ENCODE data around the gene SFTPB. TPM values are rescaled to one million over a fixed set of nuclear protein-coding genes. Genes with fewer than 3 reads are reported as not detected.
"Not testable (repeated sequence)": the region's sequence is repeated elsewhere in the genome, so short reads cannot be mapped to it uniquely, and the experiment has no call there.

The SFTPB gene
- not detected in 2 replicates for total RNA-seq (2014; rRNA removed; shearing (Covaris generic); ENCODE audit: low replicate concordance)

DNA sequence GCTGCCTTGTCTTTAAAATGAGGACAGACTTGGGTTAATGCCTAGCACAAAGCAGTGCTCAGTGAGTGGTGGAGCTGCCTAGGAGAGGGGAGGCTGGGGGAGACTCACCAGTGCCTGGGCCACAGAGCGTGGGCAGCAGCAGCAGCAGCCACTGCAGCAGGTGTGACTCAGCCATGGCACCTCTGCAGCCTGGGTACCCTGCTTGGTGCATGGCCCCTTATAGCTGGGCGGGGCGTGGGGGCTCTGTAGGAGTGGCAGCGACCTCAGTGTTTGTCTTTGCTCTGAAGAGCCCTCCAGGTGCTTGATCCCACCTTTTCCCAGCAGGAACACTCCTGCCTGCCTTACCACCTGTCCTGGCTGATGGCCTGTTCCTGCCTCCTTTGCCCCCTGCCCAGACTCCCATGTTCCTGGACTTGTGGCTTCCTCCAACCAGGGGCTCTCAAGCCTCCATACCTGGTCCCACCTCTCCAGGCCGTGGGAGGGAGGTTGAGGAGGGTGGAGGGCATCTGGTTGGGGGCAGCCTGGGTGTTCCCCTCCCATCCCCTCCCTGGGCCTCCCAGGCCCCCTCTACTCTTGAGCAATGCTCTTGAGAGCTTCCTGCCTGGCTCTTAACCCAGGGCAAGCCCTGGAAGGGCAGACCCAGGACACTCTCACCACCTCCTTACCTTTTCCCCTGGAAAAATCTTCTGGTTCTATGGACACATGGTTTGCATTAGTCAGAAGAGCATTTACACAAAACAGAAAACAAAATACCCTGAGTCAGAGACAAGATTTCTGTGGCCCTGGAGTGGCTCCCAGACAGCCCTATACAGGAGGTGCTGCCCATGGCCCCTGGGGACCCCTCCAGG is at the start of gene SFTPB:
SFTPB (minus strand) TSS at position 191 of the 848 bp plus-strand sequence; CDS start at position 175, 16 bp downstream.
- in situ Hi-C loops (cut with HindIII; ENCODE audit: low pct_unique_long_range_greater_than_20kb, low sequenced_read_pairs): no loop called here

DNA sequence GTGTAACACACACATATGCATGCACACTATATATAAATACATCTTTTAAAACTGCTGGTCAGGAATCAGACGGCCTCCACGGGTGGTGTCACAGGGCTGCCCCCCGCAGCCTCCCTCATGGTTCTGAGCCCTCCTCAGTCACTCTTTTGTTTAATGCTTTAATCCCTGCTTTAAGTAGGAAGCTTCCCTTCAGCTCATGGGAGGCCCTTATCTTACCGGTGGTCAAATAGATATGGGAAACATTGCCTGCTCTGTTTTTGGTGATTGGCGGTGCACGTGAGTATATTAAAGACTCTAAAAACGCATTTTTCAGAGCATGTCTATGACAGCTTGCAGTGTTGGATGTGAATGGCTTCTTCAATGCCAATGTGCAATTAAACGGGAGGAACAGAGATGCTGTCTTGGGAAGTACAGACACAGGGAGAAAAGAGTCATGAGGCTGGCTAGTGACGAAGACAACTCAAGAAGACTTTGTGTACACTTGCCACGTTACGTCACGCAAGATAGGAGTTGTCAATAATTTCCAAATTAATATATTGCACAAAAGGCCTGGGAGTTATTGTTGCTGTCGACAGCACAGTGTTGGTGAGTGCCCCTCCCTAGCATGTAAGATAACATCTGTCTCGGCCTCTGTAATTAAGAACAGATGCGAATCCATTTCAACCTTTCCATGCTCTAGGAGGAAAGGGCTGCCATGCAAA is 49.5 kb upstream of the SFTPB start:
- no peak for DNase-seq (ENCODE audit: low read depth)
- in situ Hi-C loops (cut with HindIII; ENCODE audit: low pct_unique_long_range_greater_than_20kb, low sequenced_read_pairs): no loop called here

More for the DNA sequence above, at the start of gene SFTPB:
- no peak for DNase-seq (ENCODE audit: low read depth)

DNA sequence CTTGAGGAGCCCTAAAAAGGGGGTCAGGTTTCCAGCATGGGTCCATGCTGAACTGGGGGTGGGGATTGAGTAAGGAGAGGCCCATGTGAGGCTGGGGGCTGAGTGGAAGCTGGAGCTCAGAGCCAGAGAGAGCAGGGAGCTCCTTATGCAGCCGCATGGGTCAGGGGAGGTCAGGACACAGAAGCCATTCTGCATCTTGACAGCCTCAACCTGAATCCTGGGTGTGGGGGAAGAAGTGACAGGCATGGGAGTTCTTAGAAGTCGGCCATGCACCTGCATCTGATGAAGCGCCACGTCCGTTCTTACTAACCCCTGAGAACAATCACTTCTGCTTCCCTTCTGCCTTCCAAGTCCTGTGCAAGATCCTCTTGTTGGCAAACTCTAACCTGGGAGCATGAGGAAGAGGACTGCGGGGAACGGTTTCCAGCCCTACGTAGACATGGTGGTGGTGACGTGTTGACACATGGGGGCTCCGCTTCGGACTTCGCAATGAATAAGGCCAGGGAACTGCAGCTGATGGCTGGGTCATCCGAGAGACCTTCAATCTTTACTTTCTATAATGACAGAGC is 48.4 kb upstream of the SFTPB start:
- in situ Hi-C loops (cut with HindIII; ENCODE audit: low pct_unique_long_range_greater_than_20kb, low sequenced_read_pairs): no loop called here
- no peak for DNase-seq (ENCODE audit: low read depth)

DNA sequence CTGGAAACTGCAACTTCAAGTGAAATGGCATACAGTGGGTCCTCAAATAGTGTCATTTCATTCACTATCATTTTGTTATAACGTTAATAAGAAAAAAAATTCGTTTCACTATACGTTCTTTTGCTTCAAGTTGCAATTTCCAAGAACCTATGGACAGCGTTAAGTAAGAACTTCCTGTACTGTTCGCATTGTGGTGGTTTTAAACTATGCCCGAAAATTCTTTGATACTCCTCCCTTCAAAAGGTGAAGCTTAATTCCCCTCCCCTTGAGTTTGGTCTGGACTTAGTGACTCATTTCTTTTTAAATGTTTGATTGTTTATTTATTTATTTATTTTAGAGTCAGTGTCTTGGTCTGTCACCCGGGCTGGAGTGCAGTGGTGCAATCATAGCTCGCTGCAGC is 46.8 kb upstream of the SFTPB start:
- DNase-seq (ENCODE audit: low read depth): no peak
- in situ Hi-C loops (cut with HindIII; ENCODE audit: low pct_unique_long_range_greater_than_20kb, low sequenced_read_pairs): no loop called here

DNA sequence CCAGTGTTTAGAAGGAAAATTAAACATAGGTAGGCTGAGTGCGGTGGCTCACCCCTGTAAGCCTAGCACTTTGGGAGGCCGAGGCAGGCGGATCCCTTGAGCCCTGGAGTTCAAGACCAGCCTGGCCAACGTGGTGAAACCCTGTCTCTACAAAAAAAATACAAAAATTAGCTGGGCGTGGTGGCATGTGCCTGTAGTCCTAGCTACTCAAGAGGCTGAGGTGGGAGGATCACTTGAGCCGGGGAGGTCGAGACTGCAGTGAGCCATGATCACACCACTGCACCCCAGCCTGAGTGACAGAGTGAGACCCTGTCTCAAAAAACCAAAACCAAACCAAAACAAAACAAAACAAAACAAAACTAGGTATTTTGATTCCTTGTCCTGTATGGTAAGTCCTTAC is 46.4 kb upstream of the SFTPB start:
- DNase-seq (ENCODE audit: low read depth); in situ Hi-C loops (cut with HindIII; ENCODE audit: low pct_unique_long_range_greater_than_20kb, low sequenced_read_pairs): not testable (repeated sequence)

DNA sequence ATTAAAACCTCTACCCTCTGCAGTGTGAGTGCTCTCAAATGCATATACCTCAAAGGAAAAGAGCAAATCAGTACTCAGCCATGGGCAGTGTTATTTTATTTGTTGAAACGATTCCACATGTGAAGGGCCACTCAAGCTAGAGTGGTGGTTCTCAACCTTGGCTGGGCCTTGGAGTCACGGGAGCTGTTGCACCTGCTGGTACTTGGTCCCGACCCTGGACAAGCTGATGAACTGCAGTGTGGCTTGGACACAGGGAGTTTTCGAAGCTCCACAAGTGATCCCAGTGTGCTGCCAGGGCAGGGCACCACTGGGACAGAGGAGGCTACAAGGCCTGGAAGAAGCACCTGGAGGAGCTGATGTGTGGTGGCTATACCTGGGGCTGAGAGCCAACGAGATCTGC is 45.8 kb upstream of the SFTPB start:
- in situ Hi-C loops (cut with HindIII; ENCODE audit: low pct_unique_long_range_greater_than_20kb, low sequenced_read_pairs): no loop called here
- no peak for DNase-seq (ENCODE audit: low read depth)

DNA sequence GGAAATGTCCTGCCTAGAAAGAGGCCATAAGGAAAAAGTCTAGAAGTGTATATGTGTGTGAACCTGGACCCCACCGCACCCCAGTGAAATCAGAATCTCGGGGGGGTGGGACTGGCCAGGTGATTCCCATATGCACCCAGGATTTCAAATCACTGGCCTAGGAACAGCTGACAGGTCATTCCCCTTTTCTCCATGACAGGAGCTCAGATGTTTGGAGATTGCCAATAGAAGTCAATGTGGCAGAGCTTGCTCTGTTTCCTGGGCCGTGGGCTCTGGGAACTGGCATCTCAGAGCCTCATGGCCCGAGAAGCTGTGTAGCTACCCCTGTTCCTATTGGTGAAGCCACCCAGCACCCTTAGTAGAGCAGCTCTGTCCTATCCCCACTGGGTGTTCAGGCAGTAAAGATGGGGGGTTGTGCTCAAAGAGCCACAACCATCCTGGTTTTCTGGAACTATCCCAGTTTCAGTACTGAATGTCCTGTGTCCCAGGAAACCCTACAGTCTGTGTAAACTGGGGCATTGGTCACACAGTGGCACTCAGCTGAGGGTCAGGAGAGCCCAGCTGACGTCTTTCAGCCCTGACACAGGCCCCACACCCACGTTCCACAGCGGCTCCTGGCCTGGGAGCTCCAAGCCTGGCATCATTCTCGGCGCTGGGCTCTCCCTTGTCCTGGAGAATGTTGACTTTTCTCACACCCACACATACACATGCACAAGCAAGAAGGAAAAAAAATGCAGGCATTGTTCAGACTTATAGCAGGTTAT is 45.0 kb upstream of the SFTPB start:
- no peak for DNase-seq (ENCODE audit: low read depth)
- in situ Hi-C loops (cut with HindIII; ENCODE audit: low pct_unique_long_range_greater_than_20kb, low sequenced_read_pairs): no loop called here

DNA sequence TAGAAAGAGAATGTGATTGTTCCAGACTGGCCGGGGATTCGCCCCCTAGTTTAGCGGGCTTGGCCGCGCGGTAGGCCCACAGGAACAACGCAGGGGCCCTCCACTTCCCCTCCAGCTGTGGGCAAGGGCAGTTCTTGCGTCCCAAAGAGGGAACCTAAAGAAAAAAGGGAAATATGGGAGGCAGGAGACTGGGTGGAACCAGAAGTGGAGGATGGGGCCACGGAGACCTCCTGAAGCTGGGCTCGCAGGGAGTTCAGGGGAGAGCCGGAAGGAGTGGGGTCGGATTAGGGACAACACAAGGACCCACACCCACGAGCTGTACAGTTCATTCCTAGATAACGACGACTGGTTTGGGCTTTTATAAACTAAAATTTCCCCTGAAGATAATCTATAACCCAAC is 44.3 kb upstream of the SFTPB start:
- no peak for DNase-seq (ENCODE audit: low read depth)
- in situ Hi-C loops (cut with HindIII; ENCODE audit: low pct_unique_long_range_greater_than_20kb, low sequenced_read_pairs): no loop called here

DNA sequence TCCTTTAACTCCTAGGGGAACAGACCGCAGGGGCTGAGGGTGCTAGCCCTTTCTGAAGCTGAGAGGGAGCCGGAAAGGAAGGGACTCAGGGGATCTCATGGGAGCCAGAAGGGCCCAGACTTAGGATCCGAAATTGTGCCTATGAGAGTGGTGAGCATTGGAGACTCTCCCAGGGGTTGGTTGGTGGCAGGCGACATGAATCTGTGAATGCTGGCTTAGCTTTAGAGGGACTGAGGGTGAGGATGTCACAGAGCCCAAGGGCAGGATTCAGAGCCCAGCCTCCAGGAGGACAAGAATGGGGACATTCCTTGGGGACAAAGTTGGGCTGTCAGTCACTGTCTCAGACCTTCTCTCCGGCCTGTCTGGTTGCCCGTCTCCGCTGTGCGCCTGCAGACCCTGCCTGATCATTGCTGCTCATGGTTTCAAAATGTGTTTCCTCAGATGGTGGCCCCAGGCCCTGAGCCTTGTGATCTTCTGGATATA is 43.6 kb upstream of the SFTPB start:
- DNase-seq (ENCODE audit: low read depth): no peak
- in situ Hi-C loops (cut with HindIII; ENCODE audit: low pct_unique_long_range_greater_than_20kb, low sequenced_read_pairs): no loop called here

DNA sequence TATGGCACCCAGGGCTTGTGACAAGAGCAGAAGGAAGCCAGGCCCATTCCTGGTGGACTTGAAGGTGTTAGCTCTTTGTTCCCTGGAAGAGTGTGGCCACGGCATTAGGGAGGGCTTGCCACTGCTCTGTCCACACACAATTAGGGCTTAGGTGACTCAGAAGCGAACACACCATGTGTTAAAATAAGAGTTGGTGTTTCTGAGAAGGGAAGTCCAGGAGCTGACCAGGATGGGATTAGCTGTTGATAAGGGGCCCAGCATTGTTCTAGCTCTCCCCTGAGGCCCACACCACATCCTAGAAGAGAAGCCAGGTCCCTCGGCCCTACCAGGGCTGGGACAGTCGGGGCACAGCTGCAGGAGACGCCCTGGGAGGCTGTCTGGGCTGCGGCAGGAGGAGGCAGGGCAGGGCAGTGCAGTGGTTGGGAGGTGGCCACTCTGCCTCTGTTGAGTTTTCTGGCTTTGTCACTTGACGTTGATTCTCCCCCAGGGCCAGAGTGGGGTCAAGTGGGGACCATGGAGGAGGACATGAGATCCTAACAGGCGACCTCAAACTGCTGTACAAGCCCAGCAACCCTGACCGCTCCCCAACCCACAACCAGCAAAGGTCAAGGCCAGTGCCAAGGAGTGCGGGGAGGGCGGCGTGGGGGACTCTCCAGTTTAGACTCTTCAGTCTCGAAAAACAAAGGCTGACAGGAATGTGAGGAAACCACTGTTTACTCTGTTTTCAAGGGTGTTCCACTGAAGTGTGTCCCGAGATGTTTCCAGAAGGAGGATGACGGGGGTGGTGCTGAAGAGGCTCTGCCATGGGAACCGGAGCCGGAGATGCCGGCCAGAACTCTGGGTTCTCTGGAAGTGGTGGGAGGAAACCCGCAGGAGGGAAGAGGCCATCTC is 42.9 kb upstream of the SFTPB start:
- in situ Hi-C loops (cut with HindIII; ENCODE audit: low pct_unique_long_range_greater_than_20kb, low sequenced_read_pairs): no loop called here
- no peak for DNase-seq (ENCODE audit: low read depth)

DNA sequence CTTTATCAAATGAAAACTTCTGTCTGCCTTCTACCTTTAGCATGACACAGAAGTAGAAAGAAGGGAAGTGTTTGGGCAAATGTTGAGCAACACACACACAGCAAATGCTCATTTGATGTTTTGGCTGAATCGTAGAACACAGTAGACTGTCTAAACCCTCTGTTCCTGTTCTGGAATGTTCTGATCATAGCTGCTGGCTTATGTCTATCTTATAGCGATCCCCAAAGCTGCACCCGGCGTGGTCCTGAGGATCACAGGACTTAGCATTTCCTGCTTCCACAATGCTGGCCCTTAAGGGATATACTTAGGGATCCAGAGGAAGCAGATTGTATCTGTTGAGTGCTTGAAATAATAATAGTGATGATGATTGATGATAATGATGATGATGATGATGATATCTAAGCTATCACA is 41.4 kb upstream of the SFTPB start:
- in situ Hi-C loops (cut with HindIII; ENCODE audit: low pct_unique_long_range_greater_than_20kb, low sequenced_read_pairs): no loop called here
- no peak for DNase-seq (ENCODE audit: low read depth)

DNA sequence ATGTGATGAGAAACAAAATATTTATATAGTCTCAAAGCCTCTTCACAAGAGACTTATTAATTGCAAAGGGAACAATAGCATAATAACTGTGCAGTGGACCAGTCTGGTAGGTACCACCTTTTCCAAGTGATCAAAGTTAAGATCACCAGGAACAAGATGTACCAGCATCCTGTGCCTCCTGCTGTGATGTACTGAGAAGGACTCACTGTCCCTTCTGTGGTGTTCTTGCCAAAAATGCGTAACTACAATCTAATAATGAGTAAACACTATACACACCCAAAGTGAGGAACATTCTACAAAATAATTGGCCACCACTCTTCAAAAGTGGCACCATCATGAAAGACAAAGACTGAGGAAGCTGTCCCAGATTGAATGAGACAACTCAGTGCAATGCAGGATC is 40.6 kb upstream of the SFTPB start:
- in situ Hi-C loops (cut with HindIII; ENCODE audit: low pct_unique_long_range_greater_than_20kb, low sequenced_read_pairs): no loop called here
- no peak for DNase-seq (ENCODE audit: low read depth)

DNA sequence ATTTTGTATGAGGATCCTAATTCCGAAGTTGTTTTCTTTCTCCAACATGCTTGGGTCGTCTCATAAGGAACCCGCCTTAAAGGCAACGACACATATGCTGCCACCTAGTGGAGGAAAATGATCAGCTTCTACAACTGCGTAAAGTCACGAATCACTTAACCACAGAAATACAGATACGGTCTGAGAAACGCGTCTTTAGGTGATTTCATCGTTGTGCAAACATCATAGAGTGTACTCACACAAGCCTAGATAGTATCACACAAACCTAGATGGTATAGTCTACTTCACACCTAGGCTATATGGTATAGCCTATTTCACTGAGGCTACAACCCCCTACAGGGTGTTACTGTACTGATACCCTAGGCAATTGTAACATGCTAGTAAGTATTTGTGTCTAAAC is 39.3 kb upstream of the SFTPB start:
- in situ Hi-C loops (cut with HindIII; ENCODE audit: low pct_unique_long_range_greater_than_20kb, low sequenced_read_pairs): no loop called here
- peak; percentile 81 for DNase-seq (ENCODE audit: low read depth)

DNA sequence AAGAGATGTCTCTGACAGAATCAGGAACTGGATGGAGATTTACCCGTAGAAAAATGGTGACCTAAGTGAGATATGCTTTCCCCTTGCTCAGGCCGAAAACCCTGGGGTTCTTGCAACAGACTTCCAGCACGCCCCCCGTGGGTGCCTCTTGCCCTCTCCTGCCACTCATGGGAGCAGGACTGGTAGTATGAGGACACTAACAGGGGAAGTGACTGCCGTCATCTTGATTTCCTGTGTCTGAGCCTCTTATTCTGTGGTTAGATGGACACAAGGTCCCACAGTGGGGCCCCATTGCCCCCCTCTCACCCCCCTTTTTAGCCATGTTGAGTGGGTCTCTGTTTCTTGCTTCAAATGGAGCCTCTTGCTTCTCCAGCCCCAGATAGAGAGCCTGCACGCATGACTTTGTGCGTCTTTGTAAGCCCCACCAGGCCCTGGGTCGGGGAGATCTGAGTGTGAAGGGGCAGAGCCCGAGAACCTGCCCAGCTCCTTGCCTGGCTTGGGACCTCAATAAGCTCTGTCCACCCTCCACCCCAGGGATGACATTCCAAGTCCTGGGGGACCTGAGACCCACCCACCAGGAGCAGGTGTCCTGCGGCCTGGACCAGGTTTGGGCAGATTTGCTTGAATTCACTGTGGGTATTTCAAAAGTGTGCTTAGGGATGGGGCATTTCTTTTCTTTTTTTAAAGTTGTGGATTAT is 38.7 kb upstream of the SFTPB start:
- in situ Hi-C loops (cut with HindIII; ENCODE audit: low pct_unique_long_range_greater_than_20kb, low sequenced_read_pairs): no loop called here
- no peak for DNase-seq (ENCODE audit: low read depth)

DNA sequence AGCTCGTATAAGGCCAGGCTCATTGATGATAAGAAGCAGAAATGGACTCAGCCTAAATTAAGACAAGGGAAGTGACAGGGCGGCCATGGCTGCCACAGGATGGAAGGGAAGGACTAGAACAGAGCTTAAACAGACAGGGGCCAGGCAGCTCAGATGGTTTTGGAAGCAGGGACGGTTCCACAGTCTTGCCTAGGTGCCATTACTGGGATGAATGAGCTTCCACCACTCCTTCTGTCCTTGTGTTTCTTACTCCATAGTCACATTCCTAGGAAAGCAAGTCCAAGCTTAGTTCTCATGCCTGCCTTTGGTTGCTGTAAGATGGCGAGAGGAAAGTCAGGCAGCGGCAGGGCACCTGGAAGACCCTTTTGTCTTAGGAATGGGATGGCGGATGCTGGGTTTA is 38.1 kb upstream of the SFTPB start:
- in situ Hi-C loops (cut with HindIII; ENCODE audit: low pct_unique_long_range_greater_than_20kb, low sequenced_read_pairs): no loop called here
- no peak for DNase-seq (ENCODE audit: low read depth)

DNA sequence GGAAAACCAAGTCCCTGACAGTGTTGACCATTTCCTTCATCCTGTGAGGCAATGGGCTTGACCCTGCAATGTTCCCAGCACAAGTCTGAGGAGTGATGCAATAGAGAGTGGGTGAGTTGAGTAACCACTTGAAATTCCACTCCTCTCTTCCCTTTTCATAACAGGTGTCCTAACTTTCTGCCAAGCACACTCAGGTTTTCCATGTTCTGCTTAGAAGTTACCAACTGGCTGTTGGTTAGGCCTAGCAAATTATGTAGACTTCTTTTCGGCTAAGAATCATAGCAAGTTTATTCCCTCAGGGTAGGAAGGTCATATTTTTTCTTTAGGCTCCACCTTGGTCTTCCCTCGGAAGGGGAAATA is 37.7 kb upstream of the SFTPB start:
- no peak for DNase-seq (ENCODE audit: low read depth)
- in situ Hi-C loops (cut with HindIII; ENCODE audit: low pct_unique_long_range_greater_than_20kb, low sequenced_read_pairs): no loop called here

Data from Caki2 (cell line).